HepG2 (cell line): Measurements from ENCODE around the gene ADAM10.

ENCODE experiments used
- BRCA1 ChIP-seq: sonication (generic); formaldehyde crosslinking; IDR thresholded peaks from 2 replicates; pipeline ENCODE4 v1.4.0; 2020; ENCODE audit warnings: missing genetic modification reagents
- FOXJ3 ChIP-seq: sonication (generic); formaldehyde crosslinking; IDR thresholded peaks from 2 replicates; pipeline ENCODE4 v1.4.0; 2020; ENCODE audit warnings: missing genetic modification reagents, mild to moderate bottlenecking, borderline replicate concordance
- POLR2A ChIP-seq, 2 experiments: IDR thresholded peaks; 2 replicates each; pipeline ENCODE4 v1.6.1; 2011; ENCODE audit warnings: low read depth in 2 of 2, low read length in 2 of 2, mild to moderate bottlenecking in 1 of 2, moderate library complexity in 1 of 2; ENCODE audit not compliant: insufficient read depth in 1 of 2
- RERE ChIP-seq: IDR thresholded peaks from 2 replicates; pipeline ENCODE4 v1.6.1; 2016; ENCODE audit warnings: low read depth, missing genetic modification reagents, missing compliant biosample characterization
- TBL1XR1 ChIP-seq: fragments of 150-350 bp; IDR thresholded peaks from 2 replicates; pipeline ENCODE4 v1.6.1; 2014; ENCODE audit warnings: borderline replicate concordance, low read length; ENCODE audit not compliant: partially characterized antibody
- TBP ChIP-seq: sonication (generic); formaldehyde crosslinking; IDR thresholded peaks from 2 replicates; pipeline ENCODE4 v1.5.0; 2020; ENCODE audit warnings: missing genetic modification reagents
- ZNF138 ChIP-seq: sonication (generic); formaldehyde crosslinking; IDR thresholded peaks from 2 replicates; pipeline ENCODE4 v1.5.0; 2020; ENCODE audit warnings: mild to moderate bottlenecking, low read depth, missing genetic modification reagents

GRCh38 chr15:58573270-58573669, 176.2 kb downstream of the ADAM10 start:
- TF ChIP-seq TBL1XR1 (no peak), ZNF138 (CRISPR knock-in tag) (no peak), POLR2A (IDR thresholded peaks at IDR 0.05; ENCODE audit: insufficient read depth in 1 of 2, low read depth in 2 of 2, low read length in 2 of 2) (no peak), TBP (CRISPR knock-in tag) (no peak), FOXJ3 (CRISPR knock-in tag) (no peak), RERE (CRISPR knock-in tag) (no peak), BRCA1 (CRISPR knock-in tag) (no peak)
